HG03135 (cell line): ENCODE data around the gene NCK1.
"Not testable (repeated sequence)": the region's sequence is repeated elsewhere in the genome, so short reads cannot be mapped to it uniquely, and the experiment has no call there.

Experiments
- ATAC-seq: cut with Tn5 transposase; IDR thresholded peaks from one replicate; pipeline ENCODE4 v1.9.1; 2021; ENCODE audit warnings: mild to moderate bottlenecking, moderate library complexity; ENCODE audit not compliant: unreplicated experiment

NCK1 gene

GRCh38 chr3:136862617-136863322, 762 bp downstream of the NCK1 start:
- ATAC-seq: peak; percentile 21

GRCh38 chr3:136869282-136869681, 7.3 kb downstream of the NCK1 start:
- ATAC-seq: no peak

- ATAC-seq: not testable (repeated sequence)
Observed at GRCh38 chr3:136872258-136872657, 10.2 kb downstream of the NCK1 start.

GRCh38 chr3:136879510-136879909, 17.5 kb downstream of the NCK1 start:
- not testable (repeated sequence) for ATAC-seq

GRCh38 chr3:136882571-136882970, 20.6 kb downstream of the NCK1 start:
- no peak for ATAC-seq

GRCh38 chr3:136883967-136884720, 22.1 kb downstream of the NCK1 start:
- ATAC-seq: no peak

GRCh38 chr3:136885357-136886213, 23.6 kb downstream of the NCK1 start:
- no peak for ATAC-seq

- ATAC-seq: no peak
Observed at GRCh38 chr3:136889947-136890346, 27.9 kb downstream of the NCK1 start.

- ATAC-seq: no peak
Observed at GRCh38 chr3:136891934-136892855, 30.2 kb downstream of the NCK1 start.

GRCh38 chr3:136893848-136894443, 31.9 kb downstream of the NCK1 start:
- no peak for ATAC-seq

GRCh38 chr3:136897171-136897570, 35.2 kb downstream of the NCK1 start:
- not testable (repeated sequence) for ATAC-seq

- no peak for ATAC-seq
Observed at GRCh38 chr3:136898549-136898948, 36.5 kb downstream of the NCK1 start.

- no peak for ATAC-seq
Observed at GRCh38 chr3:136898954-136899353, 36.9 kb downstream of the NCK1 start.

- no peak for ATAC-seq
Observed at GRCh38 chr3:136899622-136900158, 37.7 kb downstream of the NCK1 start.

- not testable (repeated sequence) for ATAC-seq
Observed at GRCh38 chr3:136900694-136901093, 38.7 kb downstream of the NCK1 start.

- no peak for ATAC-seq
Observed at GRCh38 chr3:136901391-136901790, 39.4 kb downstream of the NCK1 start.

GRCh38 chr3:136902530-136902929, 40.5 kb downstream of the NCK1 start:
- not testable (repeated sequence) for ATAC-seq

GRCh38 chr3:136903899-136904298, 41.9 kb downstream of the NCK1 start:
- no peak for ATAC-seq

- ATAC-seq: no peak
Observed at GRCh38 chr3:136904746-136905145, 42.7 kb downstream of the NCK1 start.

- no peak for ATAC-seq
Observed at GRCh38 chr3:136905549-136905948, 43.5 kb downstream of the NCK1 start.
